ENCODE results near the gene SIGLEC12. TPM values are rescaled to one million over a fixed set of nuclear protein-coding genes. Genes with fewer than 3 reads are reported as not detected.

Gene SIGLEC12
- total RNA-seq, 1 donor from 2014 or later = 0.11 TPM

DNA sequence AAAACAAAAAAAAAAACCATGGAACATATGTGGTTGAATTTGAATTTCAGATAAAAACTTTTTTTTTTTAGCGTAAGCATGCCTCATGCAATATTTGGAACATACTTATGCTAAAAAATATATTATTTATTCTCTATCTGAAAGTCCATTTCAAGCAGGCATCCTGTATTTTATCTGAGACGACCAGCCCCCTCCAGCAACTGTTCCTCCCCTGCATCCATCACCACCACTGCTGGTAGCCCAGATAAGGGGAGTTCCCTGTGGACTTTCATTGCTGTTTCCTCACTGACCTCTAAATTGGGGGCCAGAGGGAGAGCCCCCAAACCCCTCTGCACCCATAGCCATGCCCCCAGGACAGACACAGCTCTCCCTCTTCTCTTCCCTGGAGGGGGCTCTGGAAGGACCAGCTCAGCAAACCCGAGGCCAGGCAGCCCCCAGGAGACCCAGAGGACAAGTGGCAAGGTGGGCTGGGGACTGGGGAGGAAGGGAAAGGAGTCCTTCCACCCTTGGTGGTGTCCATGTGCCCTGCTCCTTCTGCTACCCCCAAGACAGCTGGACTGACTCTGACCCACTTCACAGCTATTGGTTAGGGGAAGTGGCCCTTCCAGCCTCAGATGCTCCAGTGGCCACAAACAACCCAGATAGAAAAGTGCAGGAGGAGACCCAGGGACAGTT, 6.6 kb upstream of the SIGLEC12 start:
- no peaks in the 10 kb centered on the region for H3K4me1 ChIP-seq
- DNase-seq = no peak
- TF ChIP-seq, protein P1, sequence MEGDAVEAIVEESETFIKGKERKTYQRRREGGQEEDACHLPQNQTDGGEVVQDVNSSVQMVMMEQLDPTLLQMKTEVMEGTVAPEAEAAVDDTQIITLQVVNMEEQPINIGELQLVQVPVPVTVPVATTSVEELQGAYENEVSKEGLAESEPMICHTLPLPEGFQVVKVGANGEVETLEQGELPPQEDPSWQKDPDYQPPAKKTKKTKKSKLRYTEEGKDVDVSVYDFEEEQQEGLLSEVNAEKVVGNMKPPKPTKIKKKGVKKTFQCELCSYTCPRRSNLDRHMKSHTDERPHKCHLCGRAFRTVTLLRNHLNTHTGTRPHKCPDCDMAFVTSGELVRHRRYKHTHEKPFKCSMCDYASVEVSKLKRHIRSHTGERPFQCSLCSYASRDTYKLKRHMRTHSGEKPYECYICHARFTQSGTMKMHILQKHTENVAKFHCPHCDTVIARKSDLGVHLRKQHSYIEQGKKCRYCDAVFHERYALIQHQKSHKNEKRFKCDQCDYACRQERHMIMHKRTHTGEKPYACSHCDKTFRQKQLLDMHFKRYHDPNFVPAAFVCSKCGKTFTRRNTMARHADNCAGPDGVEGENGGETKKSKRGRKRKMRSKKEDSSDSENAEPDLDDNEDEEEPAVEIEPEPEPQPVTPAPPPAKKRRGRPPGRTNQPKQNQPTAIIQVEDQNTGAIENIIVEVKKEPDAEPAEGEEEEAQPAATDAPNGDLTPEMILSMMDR (IDR thresholded peaks at IDR 0.05; ENCODE audit: borderline replicate concordance) = no peak
- H3K4me3 ChIP-seq = no peak overlapping the region
- H3K36me3 ChIP-seq = no peaks in the 10 kb centered on the region
- intact Hi-C loops (cut with micrococcal nuclease) = no loop called here
- H3K9me3 ChIP-seq (replicated peaks) = peaks cover 19% of the 10 kb centered on the region
- H3K27ac ChIP-seq (replicated peaks) = no peak overlapping the region
- peaks cover 57% of the 10 kb centered on the region for H3K27me3 ChIP-seq (ENCODE audit: low read depth)

DNA sequence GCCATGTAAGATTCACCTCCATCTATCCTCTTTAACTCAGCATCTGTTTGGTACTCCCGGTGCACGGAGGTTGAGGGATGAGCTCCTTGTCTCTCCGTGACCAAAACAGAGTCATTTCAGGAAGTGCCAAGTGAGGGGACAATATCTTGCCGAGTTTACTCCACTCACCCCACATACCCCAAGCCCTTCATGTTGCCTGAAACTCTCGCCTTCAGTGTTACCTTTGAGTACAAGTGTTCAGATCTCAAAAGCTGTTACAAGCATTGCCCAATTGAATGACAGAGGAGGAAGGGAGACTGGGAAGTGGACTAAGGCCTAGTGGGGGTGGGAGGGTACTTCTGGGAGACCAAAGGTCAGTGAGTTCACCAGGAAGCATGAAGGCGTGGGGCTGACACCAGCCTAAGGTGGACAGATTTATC, 6.0 kb upstream of the SIGLEC12 start:
- Histone ChIP-seq H3K4me3 (no peak overlapping the region), H3K27me3 (ENCODE audit: low read depth) (peaks cover 52% of the 10 kb centered on the region), H3K9me3 (replicated peaks) (peaks cover 19% of the 10 kb centered on the region), H3K4me1 (no peaks in the 10 kb centered on the region), H3K36me3 (no peaks in the 10 kb centered on the region), H3K27ac (replicated peaks) (no peak overlapping the region)
- no peak for DNase-seq
- TF ChIP-seq, protein P1 (IDR thresholded peaks at IDR 0.05; ENCODE audit: borderline replicate concordance) = no peak
- intact Hi-C loops (cut with micrococcal nuclease) = no loop called here

DNA sequence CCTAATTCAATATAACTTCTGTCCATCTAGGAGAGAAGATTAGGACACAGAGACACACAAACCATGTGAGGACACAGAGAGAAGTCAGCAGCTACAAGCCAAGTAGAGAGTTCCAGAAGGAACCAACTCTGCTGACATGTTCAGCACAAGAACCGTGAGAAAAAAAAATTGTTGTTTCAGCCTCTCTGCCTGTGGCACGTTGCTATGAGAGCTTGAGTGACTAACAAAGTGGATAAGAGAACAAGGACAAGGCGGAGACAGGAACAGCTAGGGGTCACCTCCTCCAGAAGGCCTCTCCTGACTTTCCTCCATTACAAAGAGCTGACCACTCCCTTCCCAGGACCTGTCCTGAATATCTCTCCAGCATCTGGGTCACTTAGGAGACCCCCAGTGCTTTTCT, 5.6 kb upstream of the SIGLEC12 start:
- no peak overlapping the region for H3K27ac ChIP-seq (replicated peaks)
- TF ChIP-seq, protein P1 (IDR thresholded peaks at IDR 0.05; ENCODE audit: borderline replicate concordance) = no peak
- peaks cover 19% of the 10 kb centered on the region for H3K9me3 ChIP-seq (replicated peaks)
- peaks cover 47% of the 10 kb centered on the region for H3K27me3 ChIP-seq (ENCODE audit: low read depth)
- no peak for DNase-seq
- intact Hi-C loops (cut with micrococcal nuclease) = no loop called here
- no peak overlapping the region for H3K4me3 ChIP-seq
- H3K36me3 ChIP-seq = no peaks in the 10 kb centered on the region
- H3K4me1 ChIP-seq = no peaks in the 10 kb centered on the region

DNA sequence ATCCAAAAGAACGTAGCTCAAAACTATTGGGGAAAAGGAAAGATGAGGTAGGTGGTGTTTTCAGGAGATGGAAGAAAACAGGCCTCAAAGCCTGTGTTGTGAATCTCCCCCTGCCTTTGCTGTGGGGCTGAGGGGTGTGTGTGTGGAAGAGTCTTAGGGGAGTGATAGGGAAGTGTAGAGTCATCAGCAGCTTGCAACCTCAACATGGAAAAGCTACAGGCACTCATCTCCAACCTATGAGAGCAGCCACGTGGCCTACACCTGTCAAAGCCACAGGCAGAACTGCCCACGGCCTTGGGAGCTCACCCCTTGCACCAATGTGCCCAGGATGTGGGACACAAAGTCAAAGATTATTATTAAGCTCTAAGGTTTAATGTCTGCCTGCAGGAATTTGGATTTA, 4.3 kb upstream of the SIGLEC12 start:
- peaks cover 19% of the 10 kb centered on the region for H3K9me3 ChIP-seq (replicated peaks)
- H3K27ac ChIP-seq (replicated peaks) = no peak overlapping the region
- intact Hi-C loops (cut with micrococcal nuclease) = no loop called here
- TF ChIP-seq, protein P1 (IDR thresholded peaks at IDR 0.05; ENCODE audit: borderline replicate concordance) = no peak
- no peak overlapping the region for H3K4me3 ChIP-seq
- no peaks in the 10 kb centered on the region for H3K36me3 ChIP-seq
- H3K27me3 ChIP-seq (ENCODE audit: low read depth) = peaks cover 42% of the 10 kb centered on the region
- DNase-seq = no peak
- H3K4me1 ChIP-seq = no peaks in the 10 kb centered on the region

DNA sequence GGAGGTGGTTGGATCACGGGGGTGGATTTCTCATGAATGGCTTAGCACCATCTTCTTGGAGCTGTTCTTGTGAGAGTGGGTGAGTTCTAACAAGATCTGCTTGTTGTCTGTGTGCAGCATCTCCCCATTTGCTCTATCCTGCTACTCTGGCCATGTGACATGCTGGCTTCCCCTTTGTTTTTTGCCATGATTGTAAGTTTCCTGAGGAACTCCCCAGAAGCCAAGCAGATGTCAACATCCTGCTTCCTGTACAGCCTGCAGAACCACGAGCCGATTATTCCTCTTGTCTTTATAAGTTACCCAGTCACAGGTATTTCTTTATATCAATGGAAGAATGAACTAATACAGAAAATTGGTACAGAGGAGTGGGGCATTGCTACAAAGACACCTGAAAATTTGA, 2.3 kb upstream of the SIGLEC12 start:
- Histone ChIP-seq H3K4me3 (no peak overlapping the region), H3K36me3 (no peaks in the 10 kb centered on the region), H3K27ac (replicated peaks) (no peak overlapping the region), H3K27me3 (ENCODE audit: low read depth) (peaks cover 38% of the 10 kb centered on the region), H3K4me1 (no peaks in the 10 kb centered on the region), H3K9me3 (replicated peaks) (peaks cover 19% of the 10 kb centered on the region)
- DNase-seq = no peak
- intact Hi-C loops (cut with micrococcal nuclease) = no loop called here
- TF ChIP-seq, protein P1 (IDR thresholded peaks at IDR 0.05; ENCODE audit: borderline replicate concordance) = no peak

Data from left ventricle myocardium inferior (tissue), 1 donor.